ENCODE data around the gene ACSL4.

DNA sequence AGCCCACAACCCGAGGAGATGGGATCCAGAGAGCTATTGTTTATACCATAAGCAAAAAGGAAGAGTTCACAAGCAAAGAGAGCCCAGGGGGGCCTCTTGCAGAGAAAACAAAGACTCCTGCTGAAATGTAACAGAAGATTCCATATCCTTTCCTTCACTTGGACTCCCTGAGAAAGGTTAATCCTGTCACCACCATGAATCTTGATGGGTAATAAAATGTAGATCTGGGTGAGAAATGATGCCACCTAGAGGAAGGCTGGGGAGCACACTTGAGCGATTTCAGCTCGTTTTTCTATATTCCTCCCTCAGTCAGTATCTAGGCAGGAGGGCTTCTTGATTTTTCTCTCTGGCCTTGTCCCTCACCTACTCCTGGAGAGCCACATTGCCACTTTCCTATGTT is 97.9 kb downstream of the ACSL4 start:
- TF ChIP-seq CTCF (IDR thresholded peaks at IDR 0.05 in 8 of 11, conservative IDR thresholded peaks at IDR 0.05 in 3 of 11) (peak in 6 of 11 experiments; percentile 24 to 54 (median 38)), POLR2AphosphoS5 (IDR thresholded peaks at IDR 0.05) (no peak)
